HG02840 (cell line): ENCODE data around the gene DBN1.

ENCODE experiments used
- ATAC-seq: cut with Tn5 transposase; IDR thresholded peaks from one replicate; pipeline ENCODE4 v1.9.1; 2021; ENCODE audit warnings: mild to moderate bottlenecking, moderate library complexity, moderate number of reproducible peaks; ENCODE audit not compliant: unreplicated experiment, low FRiP score

The DBN1 gene

GRCh38 chr5:177445917-177446199 lies 27.6 kb downstream of the DBN1 start:
- no peak for ATAC-seq

GRCh38 chr5:177445052-177445916 lies 28.1 kb downstream of the DBN1 start:
- no peak for ATAC-seq

- no peak for ATAC-seq
Observed at GRCh38 chr5:177444106-177445051, 29.1 kb downstream of the DBN1 start.

GRCh38 chr5:177443144-177443983 lies 30.1 kb downstream of the DBN1 start:
- no peak for ATAC-seq

- no peak for ATAC-seq
Observed at GRCh38 chr5:177442066-177442826, 31.2 kb downstream of the DBN1 start.

- no peak for ATAC-seq
Observed at GRCh38 chr5:177440990-177441780, 32.2 kb downstream of the DBN1 start.

GRCh38 chr5:177440211-177440989 lies 33.0 kb downstream of the DBN1 start:
- ATAC-seq, result no peak

GRCh38 chr5:177439518-177440053 lies 33.8 kb downstream of the DBN1 start:
- no peak for ATAC-seq

- no peak for ATAC-seq
Observed at GRCh38 chr5:177438468-177438867, 35.0 kb downstream of the DBN1 start.

GRCh38 chr5:177437623-177438022 lies 35.8 kb downstream of the DBN1 start:
- no peak for ATAC-seq

- ATAC-seq, result no peak
Observed at GRCh38 chr5:177435847-177436536, 37.4 kb downstream of the DBN1 start.

GRCh38 chr5:177434942-177435738 lies 38.3 kb downstream of the DBN1 start:
- ATAC-seq, result no peak

GRCh38 chr5:177434437-177434836 lies 39.0 kb downstream of the DBN1 start:
- ATAC-seq, result no peak

- no peak for ATAC-seq
Observed at GRCh38 chr5:177433658-177434217, 39.7 kb downstream of the DBN1 start.

- ATAC-seq, result no peak
Observed at GRCh38 chr5:177432839-177433657, 40.4 kb downstream of the DBN1 start.
